Activated CD8-positive, alpha-beta T cell treated with anti-CD3 and anti-CD28 coated beads, Interleukin-2, amount 10 ng/mL, durations not matched to agents 7 days and 5 days (primary cell): Measurements from ENCODE around the gene AMN. TPM values are rescaled to one million over a fixed set of nuclear protein-coding genes. Genes with fewer than 3 reads are reported as not detected.

Experiments used
- ATAC-seq: fragments of 150-1000 bp; cut with Tn5 transposase; one replicate; pipeline ENCODE4 v1.10.0; 2021; ENCODE audit warnings: moderate library complexity
- CTCF ChIA-PET: fragments of 350-600 bp; sonication (Branson Sonifier 250); formaldehyde crosslinking; loops from one replicate; lab custom pipeline; 2021; ENCODE audit warnings: antibody characterized with exemption; lab: Charles Lee
- POLR2A ChIA-PET: fragments of 350-600 bp; sonication (Branson Sonifier 250); formaldehyde crosslinking; loops from one replicate; lab custom pipeline; 2021; ENCODE audit warnings: antibody characterized with exemption; lab: Charles Lee
- DNase-seq: peaks from one replicate; pipeline ENCODE4 v3.0.0-alpha.2; 2020
- H3K27ac Mint-ChIP-seq: one replicate; pipeline ENCODE4 v1.8.0; 2021; ENCODE audit warnings: mild to moderate bottlenecking, mixed read lengths
- H3K27me3 Mint-ChIP-seq: one replicate; pipeline ENCODE4 v1.8.0; 2021; ENCODE audit warnings: low read depth, mixed read lengths
- H3K36me3 Mint-ChIP-seq: one replicate; pipeline ENCODE4 v1.8.0; 2021; ENCODE audit warnings: low read depth, mixed read lengths
- H3K4me1 Mint-ChIP-seq: one replicate; pipeline ENCODE4 v1.8.0; 2021; ENCODE audit warnings: low read depth, mixed read lengths
- H3K4me3 Mint-ChIP-seq: one replicate; pipeline ENCODE4 v1.8.0; 2021; ENCODE audit warnings: mild to moderate bottlenecking, mixed read lengths
- H3K9me3 Mint-ChIP-seq: one replicate; pipeline ENCODE4 v1.8.0; 2022; ENCODE audit warnings: mixed read lengths; ENCODE audit not compliant: insufficient read depth
- total RNA-seq, 2 experiments: library from RNA; stranded (reverse); gene quantifications; one replicate each; pipeline ENCODE4 v1.2.3, GENCODE V29; 2021

AMN gene
- total RNA-seq, 2 experiments from 2014 or later, result 0.91 to 0.95 TPM

- Mint-ChIP-seq H3K36me3 (no peaks in the 10 kb centered on the region), H3K4me3 (no peak overlapping the region), H3K4me1 (no peaks in the 10 kb centered on the region), H3K9me3 (no peaks in the 10 kb centered on the region), H3K27me3 (no peaks in the 10 kb centered on the region), H3K27ac (no peak overlapping the region)
- ATAC-seq (no peak), DNase-seq (no peak)
- ChIA-PET POLR2A (no interaction called here), CTCF (no interaction called here)
Measured at GRCh38 chr14:102969060-102969791, 46.8 kb downstream of the AMN start.

DNA sequence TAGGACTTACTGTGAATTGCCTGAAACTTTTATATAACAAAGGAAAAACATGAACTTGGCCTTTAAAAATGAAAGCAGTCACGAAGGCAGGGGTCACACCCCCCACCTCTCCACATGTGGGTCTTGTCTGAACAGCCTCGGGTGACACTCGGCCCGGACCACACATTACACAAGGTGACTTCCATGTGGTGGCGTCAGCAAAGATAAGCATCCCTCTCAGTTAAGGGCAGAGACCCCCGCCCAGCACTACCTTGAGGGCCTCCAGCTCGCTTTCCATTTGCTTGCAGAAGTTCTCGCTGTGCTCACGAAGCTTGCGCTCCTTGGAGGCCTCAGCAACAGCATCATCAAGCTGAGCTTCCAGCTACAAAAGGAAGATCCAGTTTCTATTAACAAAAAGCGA lies 47.4 kb downstream of the AMN start:
- ChIA-PET CTCF (interaction anchor here (1.0 kb wide), 1 partner anchor 21 kb away, joined by 3 read pairs; no protein-coding TSS in a partner anchor), POLR2A (no interaction called here)
- ATAC-seq (no peak), DNase-seq (no peak)
- Mint-ChIP-seq H3K36me3 (no peaks in the 10 kb centered on the region), H3K4me1 (no peaks in the 10 kb centered on the region), H3K27ac (no peak overlapping the region), H3K27me3 (no peaks in the 10 kb centered on the region), H3K9me3 (no peaks in the 10 kb centered on the region), H3K4me3 (no peak overlapping the region)

GRCh38 chr14:102970496-102970895 lies 48.0 kb downstream of the AMN start:
- Mint-ChIP-seq H3K27me3 (no peaks in the 10 kb centered on the region), H3K4me3 (no peak overlapping the region), H3K4me1 (no peaks in the 10 kb centered on the region), H3K36me3 (no peaks in the 10 kb centered on the region), H3K27ac (no peak overlapping the region), H3K9me3 (no peaks in the 10 kb centered on the region)
- CTCF ChIA-PET, result interaction anchor here (1.0 kb wide), 1 partner anchor 21 kb away, joined by 3 read pairs; no protein-coding TSS in a partner anchor
- POLR2A ChIA-PET, result no interaction called here
- ATAC-seq (no peak), DNase-seq (no peak)

- Mint-ChIP-seq H3K4me3 (no peak overlapping the region), H3K9me3 (no peaks in the 10 kb centered on the region), H3K36me3 (no peaks in the 10 kb centered on the region), H3K27ac (no peak overlapping the region), H3K4me1 (no peaks in the 10 kb centered on the region), H3K27me3 (no peaks in the 10 kb centered on the region)
- CTCF ChIA-PET, result no interaction called here
- ATAC-seq (no peak), DNase-seq (no peak)
- POLR2A ChIA-PET, result no interaction called here
Measured at GRCh38 chr14:102971314-102971713, 48.9 kb downstream of the AMN start.

DNA sequence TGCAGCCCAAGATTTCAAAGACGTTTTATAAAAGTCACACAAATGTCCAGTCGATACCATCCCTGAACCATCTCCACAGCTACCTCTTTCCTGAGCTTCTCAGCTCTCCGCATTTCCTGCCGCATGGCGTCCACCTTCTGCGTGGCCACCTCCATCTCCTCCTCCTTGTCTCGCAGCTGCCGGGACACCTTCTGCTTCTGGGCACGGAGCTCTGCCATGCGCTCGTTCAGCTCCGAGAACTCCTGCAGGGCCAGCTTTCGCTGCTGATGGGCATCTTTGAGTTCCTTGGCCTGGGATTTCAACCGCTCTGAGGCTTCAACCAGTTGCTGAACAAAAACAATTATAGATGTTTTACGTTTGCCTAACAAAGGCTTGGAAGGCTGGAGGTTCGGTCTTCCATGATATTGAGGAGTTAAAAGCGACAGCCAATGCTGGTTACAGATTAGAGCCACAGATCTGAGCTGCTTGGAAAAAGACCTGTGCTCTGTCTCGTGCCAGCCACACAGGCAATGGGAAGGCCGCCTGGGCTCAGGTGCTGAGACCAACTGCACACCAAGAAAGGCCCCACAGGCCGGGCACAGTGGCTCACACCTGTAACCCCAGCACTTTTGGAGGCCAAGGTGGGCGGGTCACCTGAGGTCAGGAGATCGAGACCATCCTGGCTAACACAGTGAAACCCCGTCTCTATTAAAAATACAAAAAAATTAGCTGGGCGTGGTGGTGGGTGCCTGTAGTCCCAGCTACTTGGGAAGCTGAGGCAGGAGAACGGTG lies 49.6 kb downstream of the AMN start:
- CTCF ChIA-PET, result no interaction called here
- H3K9me3 Mint-ChIP-seq, result no peaks in the 10 kb centered on the region
- no peaks in the 10 kb centered on the region for H3K36me3 Mint-ChIP-seq
- POLR2A ChIA-PET, result no interaction called here
- no peak for DNase-seq
- H3K4me1 Mint-ChIP-seq, result no peaks in the 10 kb centered on the region
- no peak overlapping the region for H3K27ac Mint-ChIP-seq
- no peaks in the 10 kb centered on the region for H3K27me3 Mint-ChIP-seq
- no peak for ATAC-seq
- no peak overlapping the region for H3K4me3 Mint-ChIP-seq

DNA sequence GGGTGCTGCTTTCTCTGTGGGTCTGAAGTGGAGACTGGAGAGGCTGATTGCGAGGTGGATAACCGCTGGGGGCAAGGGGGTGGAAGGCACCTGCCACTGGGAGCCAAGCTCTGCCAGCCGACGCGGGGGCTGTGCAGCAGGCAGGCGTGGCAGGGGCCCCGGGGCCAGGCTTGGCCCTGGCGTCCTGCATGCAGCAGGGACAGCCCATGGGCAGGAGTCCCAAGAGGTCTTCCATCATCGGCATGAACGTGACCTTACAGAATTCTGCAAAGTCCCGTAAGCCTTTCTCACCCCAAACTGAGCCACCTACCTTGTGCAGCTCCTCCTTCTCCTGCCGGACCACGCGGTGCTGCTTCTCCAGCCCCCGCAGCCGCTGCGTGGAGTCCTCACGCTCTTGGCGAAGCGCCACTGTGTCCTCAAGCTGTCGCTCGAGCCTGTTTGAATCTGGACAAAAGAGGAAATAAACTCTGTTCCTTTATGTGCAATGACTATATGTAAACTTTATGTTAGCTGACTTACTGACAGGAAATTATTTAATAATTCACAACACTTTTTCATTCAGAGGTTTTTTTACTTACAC lies 51.3 kb downstream of the AMN start:
- no peaks in the 10 kb centered on the region for H3K27me3 Mint-ChIP-seq
- ATAC-seq, result no peak
- H3K4me3 Mint-ChIP-seq, result no peak overlapping the region
- H3K36me3 Mint-ChIP-seq, result no peaks in the 10 kb centered on the region
- H3K27ac Mint-ChIP-seq, result no peak overlapping the region
- CTCF ChIA-PET, result no interaction called here
- POLR2A ChIA-PET, result no interaction called here
- no peaks in the 10 kb centered on the region for H3K4me1 Mint-ChIP-seq
- no peak for DNase-seq
- no peaks in the 10 kb centered on the region for H3K9me3 Mint-ChIP-seq

GRCh38 chr14:102975662-102976061 lies 53.2 kb downstream of the AMN start:
- ChIA-PET CTCF (interaction anchor here (0.7 to 1.7 kb wide), 3 partner anchors 11 to 281 kb away, joined by 3 to 5 read pairs (median 3); no protein-coding TSS in a partner anchor), POLR2A (no interaction called here)
- Mint-ChIP-seq H3K27ac (no peak overlapping the region), H3K4me1 (no peaks in the 10 kb centered on the region), H3K36me3 (no peaks in the 10 kb centered on the region), H3K27me3 (no peaks in the 10 kb centered on the region), H3K4me3 (no peak overlapping the region), H3K9me3 (no peaks in the 10 kb centered on the region)
- ATAC-seq, result no peak
- DNase-seq, result no peak

DNA sequence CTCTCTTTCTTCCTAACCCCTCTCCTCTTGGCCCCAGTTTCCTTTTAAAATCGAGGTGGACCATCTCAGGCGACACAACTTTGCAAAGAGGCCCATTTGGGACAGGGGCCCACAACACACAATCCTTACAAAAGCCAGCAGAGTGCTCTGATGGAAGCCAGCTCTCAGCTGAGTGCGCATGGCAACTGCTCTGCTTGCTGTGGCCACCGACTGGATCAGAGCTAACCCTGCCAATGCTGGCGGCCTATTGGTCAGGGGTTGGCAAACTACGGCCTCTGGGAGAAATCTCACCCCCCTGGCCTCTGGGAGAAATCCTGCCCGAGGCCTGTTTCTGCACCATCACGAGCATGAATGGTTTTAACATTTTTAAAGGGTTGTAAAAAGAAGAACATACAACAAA lies 55.0 kb downstream of the AMN start:
- no peak for DNase-seq
- Mint-ChIP-seq H3K36me3 (no peaks in the 10 kb centered on the region), H3K27me3 (no peaks in the 10 kb centered on the region), H3K4me1 (no peaks in the 10 kb centered on the region), H3K4me3 (no peak overlapping the region), H3K27ac (no peak overlapping the region), H3K9me3 (no peaks in the 10 kb centered on the region)
- no peak for ATAC-seq
- CTCF ChIA-PET, result no interaction called here
- POLR2A ChIA-PET, result no interaction called here

- ChIA-PET CTCF (interaction anchor here (0.6 kb wide), 1 partner anchor 96 kb away, joined by 4 read pairs; no protein-coding TSS in a partner anchor), POLR2A (no interaction called here)
- DNase-seq (no peak), ATAC-seq (no peak)
- Mint-ChIP-seq H3K27me3 (no peaks in the 10 kb centered on the region), H3K4me3 (no peak overlapping the region), H3K4me1 (no peaks in the 10 kb centered on the region), H3K9me3 (no peaks in the 10 kb centered on the region), H3K27ac (no peak overlapping the region), H3K36me3 (no peaks in the 10 kb centered on the region)
Measured at GRCh38 chr14:102979406-102979805, 56.9 kb downstream of the AMN start.

DNA sequence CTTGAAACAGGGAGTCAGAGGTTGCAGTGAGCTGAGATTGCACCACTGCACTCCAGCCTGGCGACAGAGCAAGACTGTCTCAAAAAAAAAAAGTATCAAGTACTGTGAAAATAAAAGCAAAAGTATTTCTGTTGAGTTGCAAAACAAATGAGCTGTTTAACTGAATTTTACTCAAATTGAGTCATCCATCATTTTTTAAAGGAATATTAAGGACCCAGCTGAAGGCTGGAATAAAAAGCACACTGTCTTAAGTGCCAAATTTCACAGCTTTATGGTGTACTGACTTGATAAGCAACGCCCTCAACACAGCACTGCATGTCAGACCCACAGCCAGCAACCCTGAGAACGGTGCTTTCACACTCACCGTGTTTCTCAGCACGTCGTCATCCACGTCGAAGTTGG lies 57.9 kb downstream of the AMN start:
- Mint-ChIP-seq H3K27ac (no peak overlapping the region), H3K36me3 (no peaks in the 10 kb centered on the region), H3K4me3 (no peak overlapping the region), H3K9me3 (no peaks in the 10 kb centered on the region), H3K4me1 (no peaks in the 10 kb centered on the region), H3K27me3 (no peaks in the 10 kb centered on the region)
- no peak for ATAC-seq
- ChIA-PET CTCF (interaction anchor here (1.3 kb wide), 1 partner anchor 285 kb away, joined by 3 read pairs; no protein-coding TSS in a partner anchor), POLR2A (no interaction called here)
- DNase-seq, result no peak
